Pancreas (tissue), 10 donors: ENCODE measurements around the gene SOCS3. TPM values are rescaled to one million over a fixed set of nuclear protein-coding genes. Genes with fewer than 3 reads are reported as not detected.

ENCODE experiments used
- ATAC-seq, 4 donors: fragments of 200-7000 bp; cut with Tn5 transposase; one replicate each; pipeline versions ENCODE4 v1.8.0 to v1.9.1; 2020; ENCODE audit warnings: mild to moderate bottlenecking in 4 of 4, moderate library complexity in 4 of 4
- DNase-seq, 6 donors: peaks; one replicate each; pipeline ENCODE4 v3.0.0-alpha.2; 2020
- FAIRE-seq: peaks from 2 replicates; lab custom pipeline; 2012; peaks lifted over from hg19 to GRCh38; lab: Jason Lieb, UNC
- H3K27ac ChIP-seq, 4 donors: fragments of 200-600 bp; sonication (generic); 1 replicate in 3 of 4; 2 replicates in 1 of 4; pipeline versions ENCODE4 v1.5.0 to v1.8.0; 2020
- H3K27me3 ChIP-seq, 4 donors: fragments of 200-600 bp; one replicate each; pipeline ENCODE4 v1.8.0; 2021
- H3K36me3 ChIP-seq, 3 donors: fragments of 200-600 bp; sonication (generic) in 1 of 3; one replicate each; pipeline versions ENCODE4 v1.5.0 to v1.8.0; 2020 to 2021
- H3K4me1 ChIP-seq, 3 donors: fragments of 200-600 bp; one replicate each; pipeline ENCODE4 v1.8.0; 2021
- H3K4me3 ChIP-seq, 4 donors: fragments of 200-600 bp; sonication (generic) in 2 of 4; one replicate each; pipeline versions ENCODE4 v1.5.0 to v1.8.0; 2020 to 2021
- H3K9me3 ChIP-seq, 4 donors: fragments of 200-600 bp; one replicate each; pipeline ENCODE4 v1.8.0; 2021
- CTCF ChIP-seq, 4 donors: fragments of 200-600 bp; sonication (generic) in 3 of 4; IDR thresholded peaks; one replicate each; pipeline versions ENCODE4 v1.5.0 to v1.8.0; 2021; ENCODE audit warnings: antibody characterized with exemption in 4 of 4
- WGBS, 2 donors: extraction: QIAGEN DNeasy Blood & Tissue Kit; methylation state at CpG; one replicate each; pipeline ENCODE4 v1.1.7; 2013; 5-methylcytosine and 5-hydroxymethylcytosine counted together
- intact Hi-C, 3 donors: fragments of 100-400 bp; cut with DNase I; formaldehyde crosslinking; loops; one replicate each; pipeline versions ENCODE4 v1.11.1 to v1.14.2; 2022
- polyA plus RNA-seq, 2 donors: library from polyadenylated mRNA; stranded (reverse); fragments of 200-250 nt; gene quantifications; one replicate each; pipeline ENCODE4 v1.2.3, GENCODE V29; 2013
- total RNA-seq, 6 donors: library from RNA; stranded (reverse); fragmentation: NEBNext Ultra II Directional in 4 of 6; extraction: Animal tissue kit (Norgen Biotek cat#: 25700) in 4 of 6; gene quantifications; one replicate each; pipeline versions ENCODE4 v1.2.1 to v1.2.4, GENCODE V29; 2021 to 2023
- donor health status: healthy with polysubstance abuse.
- donor health status: DM: no; HTN: no; CAD: no; lungs with moderate emphysema.
- donor health status: DM: no; HTN: no; CAD: no.
- donor health status: control.
- donor health status: control.
- donor health status: Bipolar disorder and iron deficiency.
- donor health status: DM: yes; HTN: yes; CAD: no.
- donor health status: DM: no; HTN: no; CAD: no.
- donor health status: DM: no; HTN: no; CAD: no.
- donor health status: DM: yes; HTN: yes; CAD: no.

SOCS3 gene
- total and polyA plus RNA-seq, 8 donors: 5.7 to 53.3 (median 22.8) TPM

GRCh38 chr17:78316867-78317789 is 42.7 kb downstream of the SOCS3 start:
- peak in 3 of 4 donors; percentile 11 to 63 (median 37) for ATAC-seq
- no peak for FAIRE-seq
- Histone ChIP-seq H3K4me1 (peaks cover 7 to 39% (median 13%) of the 10 kb centered on the region in 3 donors), H3K36me3 (no peaks in the 10 kb centered on the region), H3K27me3 (no peaks in the 10 kb centered on the region), H3K9me3 (no peaks in the 10 kb centered on the region), H3K27ac (peak overlapping the region; percentile 10 to 94 (median 69)), H3K4me3 (peak overlapping the region in 1 of 4 donors; percentile 4)
- intact Hi-C loops: no loop called here
- WGBS, 2 donors: 45 to 46% methylated on average over 20 of the region's 20 CpGs
- peak in 2 of 6 donors; percentile 48 to 80 for DNase-seq
- no peak for TF ChIP-seq CTCF (IDR thresholded peaks at IDR 0.05)

DNA sequence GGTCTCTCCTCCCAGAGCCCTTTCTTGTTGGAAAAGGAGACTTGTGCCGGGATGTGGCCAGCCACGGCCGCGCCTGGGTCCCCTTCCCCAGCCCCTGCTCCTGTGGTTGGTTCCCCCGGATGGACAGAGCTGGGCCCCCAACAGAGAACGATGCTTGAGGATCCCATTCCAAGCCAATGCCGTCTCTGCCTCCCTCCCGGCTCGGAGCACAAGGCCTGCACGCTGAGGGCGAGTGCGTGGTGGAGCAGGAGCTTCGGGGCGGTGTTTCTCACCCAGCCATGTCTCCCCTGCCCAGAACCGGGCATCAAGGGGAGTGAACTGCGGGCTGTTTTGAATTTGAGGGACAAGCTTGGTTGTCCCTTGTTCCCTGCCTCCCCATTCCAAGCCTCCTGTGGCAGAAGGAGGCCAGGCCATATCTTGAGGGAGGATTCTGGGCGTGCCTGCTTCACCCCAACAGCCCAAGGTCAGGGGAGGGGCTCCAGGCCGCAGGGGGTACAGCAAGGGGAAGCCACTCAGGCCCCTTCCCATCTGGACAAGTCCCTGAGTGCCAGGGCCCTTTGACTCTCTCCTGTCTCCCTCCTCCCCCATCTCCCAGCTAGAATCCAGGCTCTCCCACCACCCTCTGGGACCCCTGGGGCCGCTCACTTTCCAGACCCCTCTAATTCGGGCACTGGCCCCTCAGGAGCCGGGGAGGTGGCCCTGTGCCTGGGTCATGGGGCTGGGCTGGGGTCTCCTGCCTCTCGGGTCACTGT is 43.6 kb downstream of the SOCS3 start:
- 76 to 78% methylated on average over 21 to 22 of the region's 22 CpGs for WGBS, 2 donors
- DNase-seq (peak in 1 of 6 donors; percentile 22), FAIRE-seq (no peak), ATAC-seq (no peak)
- peaks cover 7 to 39% (median 13%) of the 10 kb centered on the region in 3 donors for H3K4me1 ChIP-seq
- peak overlapping the region; percentile 33 to 94 (median 69) for H3K27ac ChIP-seq
- intact Hi-C loops: no loop called here
- TF ChIP-seq CTCF (IDR thresholded peaks at IDR 0.05): no peak
- no peak overlapping the region for H3K4me3 ChIP-seq
- no peaks in the 10 kb centered on the region for H3K36me3 ChIP-seq
- H3K27me3 ChIP-seq: no peaks in the 10 kb centered on the region
- H3K9me3 ChIP-seq: no peaks in the 10 kb centered on the region

- ATAC-seq (peak; percentile 10 to 62 (median 26)), DNase-seq (peak in 5 of 6 donors; percentile 45 to 77 (median 73)), FAIRE-seq (no peak)
- Histone ChIP-seq H3K9me3 (no peaks in the 10 kb centered on the region), H3K36me3 (no peaks in the 10 kb centered on the region), H3K4me3 (no peak overlapping the region), H3K4me1 (peaks cover 7 to 39% (median 13%) of the 10 kb centered on the region in 3 donors), H3K27ac (peak overlapping the region; percentile 33 to 94 (median 69)), H3K27me3 (no peaks in the 10 kb centered on the region)
- WGBS, 2 donors: 43 to 52% methylated on average over 12 of the region's 12 CpGs
- TF ChIP-seq CTCF (IDR thresholded peaks at IDR 0.05): no peak
- intact Hi-C loops: no loop called here
Observed at GRCh38 chr17:78315355-78316114, 44.3 kb downstream of the SOCS3 start.

DNA sequence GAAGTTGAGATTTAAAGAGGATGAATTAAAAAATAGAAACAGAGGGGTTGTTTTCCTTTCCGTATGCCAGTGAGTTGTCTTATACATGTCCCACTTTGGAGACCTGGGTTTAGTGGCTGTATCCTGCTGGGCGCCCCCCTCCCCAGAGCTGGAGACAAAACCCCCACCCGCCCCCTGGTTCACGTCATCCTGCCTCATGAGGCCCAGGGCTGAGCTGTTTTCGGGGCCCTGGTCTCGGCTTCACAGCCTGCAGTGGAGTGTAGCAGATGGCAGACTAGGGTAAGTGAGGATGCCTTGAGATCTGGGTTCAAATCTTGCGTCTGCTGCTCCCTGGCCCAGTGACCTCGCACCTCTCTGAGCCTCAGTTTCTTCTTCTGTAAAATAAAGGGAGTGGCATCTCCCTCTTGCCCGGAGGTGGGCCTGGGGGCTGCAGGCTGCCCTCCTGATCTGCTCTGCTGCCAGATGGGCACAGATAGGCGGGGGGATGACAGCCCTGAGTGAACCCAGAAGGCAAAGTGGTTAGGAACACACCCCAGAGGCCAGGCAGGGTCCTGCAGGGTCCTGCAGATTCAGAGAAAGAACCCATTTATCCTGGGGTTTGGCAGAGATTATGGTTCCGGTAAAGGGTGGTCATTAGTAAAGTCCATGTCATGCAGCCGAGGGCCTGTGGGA is 45.1 kb downstream of the SOCS3 start:
- Histone ChIP-seq H3K4me3 (no peak overlapping the region), H3K27ac (peak overlapping the region in 2 of 4 donors; percentile 91 to 94), H3K4me1 (peaks cover 7 to 39% (median 13%) of the 10 kb centered on the region in 3 donors), H3K9me3 (no peaks in the 10 kb centered on the region), H3K27me3 (no peaks in the 10 kb centered on the region), H3K36me3 (no peaks in the 10 kb centered on the region)
- FAIRE-seq (no peak), ATAC-seq (no peak), DNase-seq (no peak)
- WGBS, 2 donors: 80 to 95% methylated on average over 12 of the region's 12 CpGs
- intact Hi-C loops: no loop called here
- peak in 1 of 4 donors; percentile 9 for TF ChIP-seq CTCF (IDR thresholded peaks at IDR 0.05)
